HG03575 (cell line): ENCODE results near the gene ZCCHC7.
"Not testable (repeated sequence)": the region's sequence is repeated elsewhere in the genome, so short reads cannot be mapped to it uniquely, and the experiment has no call there.

Experiments
- ATAC-seq: cut with Tn5 transposase; IDR thresholded peaks from one replicate; pipeline ENCODE4 v1.9.1; 2021; ENCODE audit not compliant: unreplicated experiment, insufficient number of reproducible peaks, low FRiP score; ENCODE audit errors: extremely low read depth

ZCCHC7 gene

GRCh38 chr9:37380570-37380969 lies 260.2 kb downstream of the ZCCHC7 start:
- no peak for ATAC-seq

GRCh38 chr9:37381094-37381741 lies 260.8 kb downstream of the ZCCHC7 start:
- ATAC-seq, result no peak

- ATAC-seq, result no peak
These were observed 262.0 kb downstream of the ZCCHC7 start for GRCh38 chr9:37382161-37382981.

GRCh38 chr9:37382982-37383357 lies 262.6 kb downstream of the ZCCHC7 start:
- ATAC-seq, result no peak

- ATAC-seq, result no peak
These were observed 263.0 kb downstream of the ZCCHC7 start for GRCh38 chr9:37383393-37383792.

GRCh38 chr9:37383876-37384746 lies 263.7 kb downstream of the ZCCHC7 start:
- ATAC-seq, result no peak

GRCh38 chr9:37385286-37385685 lies 264.9 kb downstream of the ZCCHC7 start:
- ATAC-seq, result no peak

- no peak for ATAC-seq
These were observed 266.6 kb downstream of the ZCCHC7 start for GRCh38 chr9:37386988-37387387.

- peak; percentile 35 for ATAC-seq
These were observed 270.4 kb downstream of the ZCCHC7 start for GRCh38 chr9:37390759-37391158.

- no peak for ATAC-seq
These were observed 271.9 kb downstream of the ZCCHC7 start for GRCh38 chr9:37392272-37392671.

GRCh38 chr9:37395229-37395628 lies 274.9 kb downstream of the ZCCHC7 start:
- no peak for ATAC-seq

GRCh38 chr9:37395663-37396062 lies 275.3 kb downstream of the ZCCHC7 start:
- ATAC-seq, result no peak

GRCh38 chr9:37397948-37398347 lies 277.6 kb downstream of the ZCCHC7 start:
- not testable (repeated sequence) for ATAC-seq

- no peak for ATAC-seq
These were observed 278.2 kb downstream of the ZCCHC7 start for GRCh38 chr9:37398464-37399025.

GRCh38 chr9:37399336-37399735 lies 279.0 kb downstream of the ZCCHC7 start:
- no peak for ATAC-seq

- no peak for ATAC-seq
These were observed 284.2 kb downstream of the ZCCHC7 start for GRCh38 chr9:37404590-37404989.

GRCh38 chr9:37405350-37405749 lies 285.0 kb downstream of the ZCCHC7 start:
- no peak for ATAC-seq

GRCh38 chr9:37405764-37406380 lies 285.5 kb downstream of the ZCCHC7 start:
- no peak for ATAC-seq
